OCI-LY3 (cell line): ENCODE measurements around the gene CTNND2.

Experiments used
- H2AFZ ChIP-seq: fragments of 200-600, 300-600 bp; shearing (Covaris generic); 2 replicates; pipeline ENCODE4 v1.6.0; 2014; ENCODE audit warnings: antibody characterized with exemption, low read depth, low read length
- H3K27ac ChIP-seq: fragments of 200-600, 300-600 bp; sonication (generic); 2 replicates; pipeline ENCODE4 v1.5.1; 2014; ENCODE audit warnings: mild to moderate bottlenecking, low read length, moderate library complexity, mixed read lengths
- H3K27me3 ChIP-seq: fragments of 200-600, 300-600 bp; sonication (generic); 2 replicates; pipeline ENCODE4 v1.6.1; 2014; ENCODE audit warnings: low read depth, low read length, mixed read lengths
- H3K36me3 ChIP-seq: fragments of 200-600, 300-600 bp; sonication (generic); replicated peaks from 2 replicates; pipeline ENCODE3; 2014; ENCODE audit warnings: low read depth, low read length, mixed read lengths
- H3K4me1 ChIP-seq: fragments of 300-600, 200-600 bp; sonication (generic); 2 replicates; pipeline ENCODE4 v1.6.1; 2014; ENCODE audit warnings: low read length, mixed read lengths
- H3K4me2 ChIP-seq: fragments of 200-600, 300-600 bp; sonication (generic); 2 replicates; pipeline ENCODE4 v1.6.1; 2014; ENCODE audit warnings: low read length, mixed read lengths
- H3K4me3 ChIP-seq: fragments of 300-600, 200-600 bp; sonication (generic); 2 replicates; pipeline ENCODE4 v1.5.1; 2014; ENCODE audit warnings: antibody characterized with exemption, mild to moderate bottlenecking, low read length, moderate library complexity
- H3K79me2 ChIP-seq: fragments of 300-600, 200-600 bp; shearing (Covaris generic); 2 replicates; pipeline ENCODE4 v1.6.1; 2014; ENCODE audit warnings: mild to moderate bottlenecking, low read length, mixed read lengths
- H3K9ac ChIP-seq: fragments of 300-600, 200-600 bp; shearing (Covaris generic); 2 replicates; pipeline ENCODE4 v1.6.0; 2014; ENCODE audit warnings: mild to moderate bottlenecking, low read length, moderate library complexity
- H3K9me3 ChIP-seq: fragments of 200-600, 300-600 bp; shearing (Covaris generic); 2 replicates; pipeline ENCODE4 v1.6.1; 2014; ENCODE audit warnings: low read length, mixed read lengths; ENCODE audit not compliant: insufficient read depth
- H4K20me1 ChIP-seq: fragments of 200-600, 300-600 bp; sonication (generic); 2 replicates; pipeline ENCODE4 v1.6.1; 2016; ENCODE audit warnings: low read length, mixed read lengths; ENCODE audit not compliant: insufficient read depth
- EZH2phosphoT487 ChIP-seq: fragments of 200-600 bp; shearing (Covaris generic); IDR thresholded peaks from 2 replicates; pipeline ENCODE4 v1.6.1; 2018; ENCODE audit warnings: antibody characterized with exemption, mixed run types, low read depth
- TF ChIP-seq, protein P1 (sequence below): fragments of 200-600, 300-600 bp; sonication (generic); IDR thresholded peaks from 2 replicates; pipeline ENCODE4 v1.5.1; 2014; ENCODE audit warnings: antibody characterized with exemption, low read length, low read depth

CTNND2 gene

DNA sequence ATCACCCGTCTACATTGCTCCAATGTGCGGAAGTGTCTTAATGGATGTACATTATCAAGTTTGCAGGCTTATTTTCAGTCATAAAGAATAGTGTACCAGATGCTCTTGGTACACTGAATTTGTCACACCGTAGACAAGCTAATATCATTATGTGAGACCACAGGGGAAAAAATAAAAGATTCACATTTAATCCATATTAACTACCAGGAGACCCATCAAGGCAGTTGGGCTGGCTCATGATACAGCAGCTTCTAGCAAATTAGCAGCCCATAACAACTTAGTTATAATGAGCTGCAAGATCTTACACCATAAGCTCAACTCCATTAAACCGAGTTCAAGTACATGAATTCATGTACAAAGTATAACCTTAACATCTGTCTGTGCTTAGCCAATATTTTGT, 324.9 kb downstream of the CTNND2 start:
- Histone ChIP-seq H3K9ac (no peak overlapping the region), H3K4me2 (no peak overlapping the region), H3K27me3 (no peaks in the 10 kb centered on the region), H3K27ac (no peak overlapping the region), H3K36me3 (no peaks in the 10 kb centered on the region), H3K4me1 (no peaks in the 10 kb centered on the region), H3K4me3 (no peak overlapping the region), H2AFZ (no peak overlapping the region), H4K20me1 (no peaks in the 10 kb centered on the region), H3K9me3 (no peaks in the 10 kb centered on the region), H3K79me2 (no peaks in the 10 kb centered on the region)
- TF ChIP-seq, protein P1, sequence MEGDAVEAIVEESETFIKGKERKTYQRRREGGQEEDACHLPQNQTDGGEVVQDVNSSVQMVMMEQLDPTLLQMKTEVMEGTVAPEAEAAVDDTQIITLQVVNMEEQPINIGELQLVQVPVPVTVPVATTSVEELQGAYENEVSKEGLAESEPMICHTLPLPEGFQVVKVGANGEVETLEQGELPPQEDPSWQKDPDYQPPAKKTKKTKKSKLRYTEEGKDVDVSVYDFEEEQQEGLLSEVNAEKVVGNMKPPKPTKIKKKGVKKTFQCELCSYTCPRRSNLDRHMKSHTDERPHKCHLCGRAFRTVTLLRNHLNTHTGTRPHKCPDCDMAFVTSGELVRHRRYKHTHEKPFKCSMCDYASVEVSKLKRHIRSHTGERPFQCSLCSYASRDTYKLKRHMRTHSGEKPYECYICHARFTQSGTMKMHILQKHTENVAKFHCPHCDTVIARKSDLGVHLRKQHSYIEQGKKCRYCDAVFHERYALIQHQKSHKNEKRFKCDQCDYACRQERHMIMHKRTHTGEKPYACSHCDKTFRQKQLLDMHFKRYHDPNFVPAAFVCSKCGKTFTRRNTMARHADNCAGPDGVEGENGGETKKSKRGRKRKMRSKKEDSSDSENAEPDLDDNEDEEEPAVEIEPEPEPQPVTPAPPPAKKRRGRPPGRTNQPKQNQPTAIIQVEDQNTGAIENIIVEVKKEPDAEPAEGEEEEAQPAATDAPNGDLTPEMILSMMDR, result no peak
- TF ChIP-seq EZH2phosphoT487, result no peak

DNA sequence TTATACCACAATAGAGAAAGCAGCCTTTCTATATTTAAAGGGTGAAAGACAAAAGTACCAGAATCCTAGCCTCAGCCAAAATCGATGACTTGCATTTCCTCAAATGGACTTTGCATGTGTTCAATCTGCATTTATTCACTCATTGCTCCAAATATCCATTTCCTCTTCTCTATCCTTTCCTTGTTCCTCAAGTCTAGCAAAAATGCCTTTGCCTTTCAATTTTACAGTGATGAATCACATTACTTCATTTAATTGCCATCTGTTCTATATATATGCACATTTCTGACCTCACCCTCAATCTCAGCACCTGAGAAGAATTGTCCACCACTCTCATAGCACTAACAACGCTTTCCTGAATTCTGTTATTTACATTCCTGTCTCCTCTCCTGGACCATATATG, 329.5 kb downstream of the CTNND2 start:
- H3K27me3 ChIP-seq, result no peaks in the 10 kb centered on the region
- TF ChIP-seq, protein P1, result no peak
- TF ChIP-seq EZH2phosphoT487, result no peak

DNA sequence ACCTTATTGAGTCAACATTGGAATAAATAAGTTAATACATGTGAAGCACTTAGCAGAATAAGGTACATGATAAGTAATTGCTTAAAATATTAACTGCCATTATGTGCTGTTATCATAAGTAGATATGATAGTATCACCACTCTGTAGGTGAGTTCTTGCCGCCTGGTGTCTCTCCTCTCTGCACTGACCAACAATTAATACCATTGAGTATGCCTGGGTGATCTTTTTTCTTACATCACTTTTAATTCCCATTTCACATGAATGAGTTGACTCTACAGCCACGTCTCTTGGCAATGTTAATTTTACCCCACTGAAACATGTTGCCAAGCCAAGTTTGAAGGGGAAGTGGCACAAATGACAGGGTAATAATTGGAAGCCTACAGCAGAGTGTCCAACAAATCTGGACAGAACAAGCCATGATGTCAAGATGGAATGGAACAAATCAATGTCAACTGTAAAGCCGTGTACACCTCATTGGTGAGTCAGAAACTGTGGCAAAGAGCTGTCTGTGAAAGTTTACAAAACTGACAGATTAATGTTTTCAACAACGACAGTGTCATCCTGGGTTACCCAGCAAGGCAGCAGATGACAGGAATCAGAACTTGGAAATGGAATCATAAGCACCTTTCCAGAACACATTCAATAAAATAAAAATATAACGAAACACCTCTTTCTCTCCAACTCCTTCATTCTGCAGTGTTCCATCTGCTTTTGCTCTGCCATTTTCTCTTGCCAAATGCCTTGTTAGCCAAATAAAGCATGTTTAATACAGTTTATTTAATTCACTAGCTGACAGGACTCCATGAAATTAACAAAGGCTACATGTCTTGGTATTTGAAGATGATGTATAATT, 330.9 kb downstream of the CTNND2 start:
- Histone ChIP-seq H3K36me3 (no peaks in the 10 kb centered on the region), H3K27me3 (no peaks in the 10 kb centered on the region), H3K9ac (no peak overlapping the region), H3K4me2 (no peak overlapping the region), H4K20me1 (no peaks in the 10 kb centered on the region), H3K27ac (no peak overlapping the region), H3K9me3 (no peaks in the 10 kb centered on the region), H3K4me3 (no peak overlapping the region), H2AFZ (no peak overlapping the region), H3K4me1 (no peaks in the 10 kb centered on the region), H3K79me2 (no peaks in the 10 kb centered on the region)
- no peak for TF ChIP-seq EZH2phosphoT487
- TF ChIP-seq, protein P1, result no peak

More for the DNA sequence above, 329.5 kb downstream of the CTNND2 start:
- H4K20me1 ChIP-seq, result no peaks in the 10 kb centered on the region
- H3K4me3 ChIP-seq, result no peak overlapping the region
- no peaks in the 10 kb centered on the region for H3K79me2 ChIP-seq
- H3K27ac ChIP-seq, result no peak overlapping the region
- H3K9ac ChIP-seq, result no peak overlapping the region
- H3K36me3 ChIP-seq, result no peaks in the 10 kb centered on the region
- H2AFZ ChIP-seq, result no peak overlapping the region
- H3K4me2 ChIP-seq, result no peak overlapping the region
- H3K4me1 ChIP-seq, result no peaks in the 10 kb centered on the region
- no peaks in the 10 kb centered on the region for H3K9me3 ChIP-seq

DNA sequence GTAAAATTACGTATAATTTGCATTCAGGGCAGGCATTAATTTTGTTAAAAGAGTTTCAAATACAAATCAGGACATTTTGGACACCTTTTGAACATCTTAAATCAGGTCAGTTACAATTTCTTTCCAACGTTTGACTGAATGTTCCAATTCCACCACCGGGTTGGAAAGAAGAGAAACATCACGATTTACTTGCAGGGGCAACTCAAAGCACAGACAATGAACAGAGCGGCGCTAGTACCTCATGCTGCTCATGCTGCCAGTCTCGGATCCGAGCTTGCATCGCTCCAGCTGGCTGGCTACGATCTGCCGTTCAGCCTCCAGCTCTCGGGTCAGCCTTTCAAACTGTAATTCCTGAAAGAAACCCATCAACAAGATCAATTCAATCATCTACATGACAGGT, 339.5 kb downstream of the CTNND2 start:
- Histone ChIP-seq H3K4me3 (no peak overlapping the region), H4K20me1 (no peaks in the 10 kb centered on the region), H3K79me2 (no peaks in the 10 kb centered on the region), H3K9me3 (no peaks in the 10 kb centered on the region), H3K4me2 (no peak overlapping the region), H3K27ac (no peak overlapping the region), H3K9ac (no peak overlapping the region), H3K36me3 (no peaks in the 10 kb centered on the region), H3K27me3 (no peaks in the 10 kb centered on the region), H3K4me1 (no peaks in the 10 kb centered on the region), H2AFZ (no peak overlapping the region)
- TF ChIP-seq, protein P1, result no peak
- no peak for TF ChIP-seq EZH2phosphoT487
